ENCODE measurements around the gene CHMP2A. TPM values are rescaled to one million over a fixed set of nuclear protein-coding genes. Genes with fewer than 3 reads are reported as not detected.
A peak's percentile ranks its signal among the peaks of the same experiment; 100 is the strongest.

CHMP2A gene
- total and polyA plus RNA-seq, 2 of the 13 experiments (the other 11 are each of a cell fraction or from before 2014, with no cell fraction given), result 49.7 to 55.0 TPM

DNA sequence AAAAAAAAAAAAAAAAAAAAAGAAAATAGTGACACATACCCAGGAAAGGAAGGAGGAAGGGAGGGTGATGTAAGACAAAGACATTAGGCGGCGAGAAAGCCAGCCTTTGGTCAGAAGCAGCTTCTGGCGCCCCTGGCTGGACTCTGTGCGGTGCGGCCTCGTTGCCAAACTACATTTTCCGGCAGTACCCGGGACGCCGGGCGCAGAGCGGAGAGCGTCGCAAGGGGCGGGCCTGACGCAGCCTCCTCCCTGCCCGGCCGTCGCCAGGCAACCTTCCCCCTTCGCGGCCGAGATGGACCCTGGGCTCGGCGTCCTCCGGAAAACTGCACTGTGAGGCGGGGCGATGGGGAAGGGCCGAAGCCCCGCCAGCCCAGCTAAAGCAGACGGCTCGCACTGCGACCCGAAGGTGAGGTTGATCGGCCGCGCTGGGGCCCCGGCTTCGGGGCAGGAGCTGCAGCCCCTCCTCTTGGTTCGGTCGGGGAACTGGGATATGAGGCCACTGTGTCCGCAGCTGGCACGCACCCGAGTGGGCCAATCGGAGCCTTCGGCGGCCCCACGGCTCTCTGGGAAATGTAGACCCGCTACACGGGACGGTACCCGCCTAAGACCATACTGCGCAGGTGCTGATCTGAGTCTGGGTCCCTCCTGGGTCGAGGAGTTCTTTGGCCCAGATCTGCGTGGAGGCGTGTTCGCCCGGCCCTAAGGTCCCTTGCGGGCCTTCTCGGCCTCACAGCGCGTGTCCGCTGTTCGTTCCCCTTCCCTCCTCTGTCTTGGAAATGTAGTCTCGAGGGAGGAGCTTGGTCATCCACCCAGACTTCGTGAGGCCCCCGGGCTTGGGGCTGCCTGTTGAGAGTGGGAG, 20.5 kb upstream of the CHMP2A start (continued):
- TF ChIP-seq ZBTB20 (CRISPR knock-in tag; IDR thresholded peaks at IDR 0.05; ENCODE audit: borderline replicate concordance, low read depth) (peak; percentile 82), TAF15 (IDR thresholded peaks at IDR 0.05; ENCODE audit: low read depth, low read length, poor library complexity, severe bottlenecking) (peak; percentile 91), POLR2AphosphoS5 (IDR thresholded peaks at IDR 0.05; ENCODE audit: low read depth, low read length) (peak; percentile 87), FOXC1 (CRISPR knock-in tag; IDR thresholded peaks at IDR 0.05; ENCODE audit: borderline replicate concordance) (peak; percentile 73), ZNF256 (CRISPR knock-in tag; conservative IDR thresholded peaks at IDR 0.05) (no peak), ZFY (CRISPR knock-in tag; IDR thresholded peaks at IDR 0.05) (peak; percentile 93), MIER3 (CRISPR knock-in tag; IDR thresholded peaks at IDR 0.05; ENCODE audit: borderline replicate concordance) (peak; percentile 70; the same call in 1 of the 2 replicates)
- TF ChIP-seq, protein P1, sequence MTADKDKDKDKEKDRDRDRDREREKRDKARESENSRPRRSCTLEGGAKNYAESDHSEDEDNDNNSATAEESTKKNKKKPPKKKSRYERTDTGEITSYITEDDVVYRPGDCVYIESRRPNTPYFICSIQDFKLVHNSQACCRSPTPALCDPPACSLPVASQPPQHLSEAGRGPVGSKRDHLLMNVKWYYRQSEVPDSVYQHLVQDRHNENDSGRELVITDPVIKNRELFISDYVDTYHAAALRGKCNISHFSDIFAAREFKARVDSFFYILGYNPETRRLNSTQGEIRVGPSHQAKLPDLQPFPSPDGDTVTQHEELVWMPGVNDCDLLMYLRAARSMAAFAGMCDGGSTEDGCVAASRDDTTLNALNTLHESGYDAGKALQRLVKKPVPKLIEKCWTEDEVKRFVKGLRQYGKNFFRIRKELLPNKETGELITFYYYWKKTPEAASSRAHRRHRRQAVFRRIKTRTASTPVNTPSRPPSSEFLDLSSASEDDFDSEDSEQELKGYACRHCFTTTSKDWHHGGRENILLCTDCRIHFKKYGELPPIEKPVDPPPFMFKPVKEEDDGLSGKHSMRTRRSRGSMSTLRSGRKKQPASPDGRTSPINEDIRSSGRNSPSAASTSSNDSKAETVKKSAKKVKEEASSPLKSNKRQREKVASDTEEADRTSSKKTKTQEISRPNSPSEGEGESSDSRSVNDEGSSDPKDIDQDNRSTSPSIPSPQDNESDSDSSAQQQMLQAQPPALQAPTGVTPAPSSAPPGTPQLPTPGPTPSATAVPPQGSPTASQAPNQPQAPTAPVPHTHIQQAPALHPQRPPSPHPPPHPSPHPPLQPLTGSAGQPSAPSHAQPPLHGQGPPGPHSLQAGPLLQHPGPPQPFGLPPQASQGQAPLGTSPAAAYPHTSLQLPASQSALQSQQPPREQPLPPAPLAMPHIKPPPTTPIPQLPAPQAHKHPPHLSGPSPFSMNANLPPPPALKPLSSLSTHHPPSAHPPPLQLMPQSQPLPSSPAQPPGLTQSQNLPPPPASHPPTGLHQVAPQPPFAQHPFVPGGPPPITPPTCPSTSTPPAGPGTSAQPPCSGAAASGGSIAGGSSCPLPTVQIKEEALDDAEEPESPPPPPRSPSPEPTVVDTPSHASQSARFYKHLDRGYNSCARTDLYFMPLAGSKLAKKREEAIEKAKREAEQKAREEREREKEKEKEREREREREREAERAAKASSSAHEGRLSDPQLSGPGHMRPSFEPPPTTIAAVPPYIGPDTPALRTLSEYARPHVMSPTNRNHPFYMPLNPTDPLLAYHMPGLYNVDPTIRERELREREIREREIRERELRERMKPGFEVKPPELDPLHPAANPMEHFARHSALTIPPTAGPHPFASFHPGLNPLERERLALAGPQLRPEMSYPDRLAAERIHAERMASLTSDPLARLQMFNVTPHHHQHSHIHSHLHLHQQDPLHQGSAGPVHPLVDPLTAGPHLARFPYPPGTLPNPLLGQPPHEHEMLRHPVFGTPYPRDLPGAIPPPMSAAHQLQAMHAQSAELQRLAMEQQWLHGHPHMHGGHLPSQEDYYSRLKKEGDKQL (CRISPR knock-in tag; IDR thresholded peaks at IDR 0.05; ENCODE audit: low read depth), result no peak
- TF ChIP-seq, protein P2, sequence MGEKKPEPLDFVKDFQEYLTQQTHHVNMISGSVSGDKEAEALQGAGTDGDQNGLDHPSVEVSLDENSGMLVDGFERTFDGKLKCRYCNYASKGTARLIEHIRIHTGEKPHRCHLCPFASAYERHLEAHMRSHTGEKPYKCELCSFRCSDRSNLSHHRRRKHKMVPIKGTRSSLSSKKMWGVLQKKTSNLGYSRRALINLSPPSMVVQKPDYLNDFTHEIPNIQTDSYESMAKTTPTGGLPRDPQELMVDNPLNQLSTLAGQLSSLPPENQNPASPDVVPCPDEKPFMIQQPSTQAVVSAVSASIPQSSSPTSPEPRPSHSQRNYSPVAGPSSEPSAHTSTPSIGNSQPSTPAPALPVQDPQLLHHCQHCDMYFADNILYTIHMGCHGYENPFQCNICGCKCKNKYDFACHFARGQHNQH (CRISPR knock-in tag; IDR thresholded peaks at IDR 0.05), result peak; percentile 39
- TF ChIP-seq, protein P3, sequence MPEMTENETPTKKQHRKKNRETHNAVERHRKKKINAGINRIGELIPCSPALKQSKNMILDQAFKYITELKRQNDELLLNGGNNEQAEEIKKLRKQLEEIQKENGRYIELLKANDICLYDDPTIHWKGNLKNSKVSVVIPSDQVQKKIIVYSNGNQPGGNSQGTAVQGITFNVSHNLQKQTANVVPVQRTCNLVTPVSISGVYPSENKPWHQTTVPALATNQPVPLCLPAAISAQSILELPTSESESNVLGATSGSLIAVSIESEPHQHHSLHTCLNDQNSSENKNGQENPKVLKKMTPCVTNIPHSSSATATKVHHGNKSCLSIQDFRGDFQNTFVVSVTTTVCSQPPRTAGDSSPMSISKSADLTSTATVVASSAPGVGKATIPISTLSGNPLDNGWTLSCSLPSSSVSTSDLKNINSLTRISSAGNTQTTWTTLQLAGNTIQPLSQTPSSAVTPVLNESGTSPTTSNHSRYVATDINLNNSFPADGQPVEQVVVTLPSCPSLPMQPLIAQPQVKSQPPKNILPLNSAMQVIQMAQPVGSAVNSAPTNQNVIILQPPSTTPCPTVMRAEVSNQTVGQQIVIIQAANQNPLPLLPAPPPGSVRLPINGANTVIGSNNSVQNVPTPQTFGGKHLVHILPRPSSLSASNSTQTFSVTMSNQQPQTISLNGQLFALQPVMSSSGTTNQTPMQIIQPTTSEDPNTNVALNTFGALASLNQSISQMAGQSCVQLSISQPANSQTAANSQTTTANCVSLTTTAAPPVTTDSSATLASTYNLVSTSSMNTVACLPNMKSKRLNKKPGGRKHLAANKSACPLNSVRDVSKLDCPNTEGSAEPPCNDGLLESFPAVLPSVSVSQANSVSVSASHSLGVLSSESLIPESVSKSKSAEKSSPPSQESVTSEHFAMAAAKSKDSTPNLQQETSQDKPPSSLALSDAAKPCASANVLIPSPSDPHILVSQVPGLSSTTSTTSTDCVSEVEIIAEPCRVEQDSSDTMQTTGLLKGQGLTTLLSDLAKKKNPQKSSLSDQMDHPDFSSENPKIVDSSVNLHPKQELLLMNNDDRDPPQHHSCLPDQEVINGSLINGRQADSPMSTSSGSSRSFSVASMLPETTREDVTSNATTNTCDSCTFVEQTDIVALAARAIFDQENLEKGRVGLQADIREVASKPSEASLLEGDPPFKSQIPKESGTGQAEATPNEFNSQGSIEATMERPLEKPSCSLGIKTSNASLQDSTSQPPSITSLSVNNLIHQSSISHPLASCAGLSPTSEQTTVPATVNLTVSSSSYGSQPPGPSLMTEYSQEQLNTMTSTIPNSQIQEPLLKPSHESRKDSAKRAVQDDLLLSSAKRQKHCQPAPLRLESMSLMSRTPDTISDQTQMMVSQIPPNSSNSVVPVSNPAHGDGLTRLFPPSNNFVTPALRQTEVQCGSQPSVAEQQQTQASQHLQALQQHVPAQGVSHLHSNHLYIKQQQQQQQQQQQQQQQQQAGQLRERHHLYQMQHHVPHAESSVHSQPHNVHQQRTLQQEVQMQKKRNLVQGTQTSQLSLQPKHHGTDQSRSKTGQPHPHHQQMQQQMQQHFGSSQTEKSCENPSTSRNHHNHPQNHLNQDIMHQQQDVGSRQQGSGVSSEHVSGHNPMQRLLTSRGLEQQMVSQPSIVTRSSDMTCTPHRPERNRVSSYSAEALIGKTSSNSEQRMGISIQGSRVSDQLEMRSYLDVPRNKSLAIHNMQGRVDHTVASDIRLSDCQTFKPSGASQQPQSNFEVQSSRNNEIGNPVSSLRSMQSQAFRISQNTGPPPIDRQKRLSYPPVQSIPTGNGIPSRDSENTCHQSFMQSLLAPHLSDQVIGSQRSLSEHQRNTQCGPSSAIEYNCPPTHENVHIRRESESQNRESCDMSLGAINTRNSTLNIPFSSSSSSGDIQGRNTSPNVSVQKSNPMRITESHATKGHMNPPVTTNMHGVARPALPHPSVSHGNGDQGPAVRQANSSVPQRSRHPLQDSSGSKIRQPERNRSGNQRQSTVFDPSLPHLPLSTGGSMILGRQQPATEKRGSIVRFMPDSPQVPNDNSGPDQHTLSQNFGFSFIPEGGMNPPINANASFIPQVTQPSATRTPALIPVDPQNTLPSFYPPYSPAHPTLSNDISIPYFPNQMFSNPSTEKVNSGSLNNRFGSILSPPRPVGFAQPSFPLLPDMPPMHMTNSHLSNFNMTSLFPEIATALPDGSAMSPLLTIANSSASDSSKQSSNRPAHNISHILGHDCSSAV (CRISPR knock-in tag; IDR thresholded peaks at IDR 0.05; ENCODE audit: borderline replicate concordance), result no peak
- TF ChIP-seq, protein P4, sequence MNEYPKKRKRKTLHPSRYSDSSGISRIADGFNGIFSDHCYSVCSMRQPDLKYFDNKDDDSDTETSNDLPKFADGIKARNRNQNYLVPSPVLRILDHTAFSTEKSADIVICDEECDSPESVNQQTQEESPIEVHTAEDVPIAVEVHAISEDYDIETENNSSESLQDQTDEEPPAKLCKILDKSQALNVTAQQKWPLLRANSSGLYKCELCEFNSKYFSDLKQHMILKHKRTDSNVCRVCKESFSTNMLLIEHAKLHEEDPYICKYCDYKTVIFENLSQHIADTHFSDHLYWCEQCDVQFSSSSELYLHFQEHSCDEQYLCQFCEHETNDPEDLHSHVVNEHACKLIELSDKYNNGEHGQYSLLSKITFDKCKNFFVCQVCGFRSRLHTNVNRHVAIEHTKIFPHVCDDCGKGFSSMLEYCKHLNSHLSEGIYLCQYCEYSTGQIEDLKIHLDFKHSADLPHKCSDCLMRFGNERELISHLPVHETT (CRISPR knock-in tag; conservative IDR thresholded peaks at IDR 0.05), result no peak; the same call in 1 of the 2 replicates
